NCI-H187 (cell line): ENCODE data around the gene GALNT17.
"Not testable (repeated sequence)": the region's sequence is repeated elsewhere in the genome, so short reads cannot be mapped to it uniquely, and the experiment has no call there.

Experiments used
- DNase-seq, 2 experiments: peaks; one replicate each; lab custom pipeline; 2025; lab: John Stamatoyannopoulos, UW

GALNT17 gene

DNA sequence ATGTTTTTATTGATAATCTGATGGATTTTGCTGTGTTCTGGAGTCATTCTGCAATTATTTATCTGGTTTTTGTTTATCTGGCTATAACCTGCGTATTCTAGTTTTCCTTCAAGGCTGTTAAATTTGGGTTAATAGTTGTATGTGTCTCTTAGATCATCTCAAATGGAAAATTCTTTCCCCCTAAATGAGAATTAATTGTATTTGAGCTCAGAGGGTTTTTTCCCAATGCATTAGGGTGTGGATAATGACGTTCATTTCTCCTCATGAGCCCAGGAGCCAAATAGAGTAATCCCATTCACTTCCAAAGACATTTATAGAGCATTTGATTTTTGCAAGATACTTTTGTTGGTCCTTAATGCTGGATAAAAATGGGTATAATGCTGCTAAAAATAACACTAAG, 564.6 kb downstream of the GALNT17 start:
- no peak for DNase-seq

- DNase-seq: no peak
These were observed 565.5 kb downstream of the GALNT17 start for GRCh38 chr7:71697400-71697799.

GRCh38 chr7:71705217-71705616, 573.3 kb downstream of the GALNT17 start:
- no peak for DNase-seq

- DNase-seq: no peak
These were observed 574.1 kb downstream of the GALNT17 start for GRCh38 chr7:71705901-71706596.

DNA sequence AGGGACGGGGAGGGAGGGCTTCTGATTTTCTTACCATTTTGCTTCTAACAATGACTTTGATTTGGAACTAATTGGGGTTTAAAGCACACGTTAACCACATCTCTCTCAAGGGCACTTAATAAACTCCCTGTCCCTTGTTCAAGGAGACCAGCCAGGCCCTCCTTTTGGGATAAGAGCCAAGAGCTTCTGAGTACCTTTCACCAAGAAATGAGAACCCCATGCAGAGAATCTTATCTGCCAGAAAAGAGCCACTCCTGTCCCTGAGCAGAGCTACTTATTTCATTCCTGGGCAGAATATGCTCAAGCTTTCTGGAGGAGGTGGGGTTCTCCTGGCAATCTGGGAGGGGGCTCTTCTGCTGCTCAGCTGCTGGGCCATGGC, 574.6 kb downstream of the GALNT17 start:
- no peak for DNase-seq

- DNase-seq: no peak
These were observed 575.1 kb downstream of the GALNT17 start for GRCh38 chr7:71707041-71707440.

GRCh38 chr7:71708710-71709109, 576.8 kb downstream of the GALNT17 start:
- DNase-seq: no peak

DNA sequence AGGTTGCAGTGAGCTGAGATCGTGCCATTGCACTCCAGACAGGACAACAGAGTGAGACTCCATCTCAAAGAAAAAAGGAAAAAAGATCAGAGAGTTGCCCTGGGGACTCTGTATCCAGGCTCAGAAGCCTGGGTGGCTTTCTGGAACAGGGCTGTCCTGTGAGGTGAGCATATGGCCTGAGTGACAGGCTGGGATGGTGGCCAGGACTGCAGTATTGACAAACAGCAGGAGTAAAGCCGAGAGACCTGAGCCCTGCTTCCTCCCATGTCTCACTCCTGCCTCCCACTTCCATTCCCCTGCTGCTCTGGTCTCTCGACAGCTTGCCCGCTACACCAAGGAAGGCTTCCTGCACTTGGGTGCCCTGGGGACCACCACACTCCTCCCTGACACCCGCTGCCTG, 578.5 kb downstream of the GALNT17 start:
- DNase-seq: no peak

DNA sequence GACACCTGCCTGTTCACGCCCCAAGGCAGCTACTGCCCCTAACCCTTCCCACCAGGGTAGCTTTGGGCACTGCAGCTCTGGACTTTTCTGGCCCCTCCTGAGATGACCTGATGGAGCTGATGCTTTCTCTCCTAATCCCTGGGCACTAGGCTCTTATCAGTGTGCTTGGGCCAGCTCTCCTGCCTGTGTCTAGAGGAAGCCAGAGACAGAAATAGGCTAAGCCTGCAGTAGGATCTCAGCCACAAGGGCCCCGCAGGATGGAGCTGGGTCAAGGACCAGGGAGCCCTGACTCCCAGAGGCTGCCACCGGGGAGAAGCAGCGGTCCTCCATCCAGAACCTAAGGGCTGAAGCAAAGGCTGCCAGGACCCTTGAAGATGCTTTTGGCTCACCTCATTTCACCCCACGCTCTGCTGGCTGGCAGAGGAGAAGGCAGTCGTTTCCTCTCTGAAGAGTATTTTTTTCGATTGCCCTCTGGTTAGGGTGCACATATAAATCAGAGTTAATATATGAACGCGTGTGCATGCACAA, 580.8 kb downstream of the GALNT17 start:
- DNase-seq: no peak

GRCh38 chr7:71716690-71717089, 584.7 kb downstream of the GALNT17 start:
- DNase-seq: no peak

DNA sequence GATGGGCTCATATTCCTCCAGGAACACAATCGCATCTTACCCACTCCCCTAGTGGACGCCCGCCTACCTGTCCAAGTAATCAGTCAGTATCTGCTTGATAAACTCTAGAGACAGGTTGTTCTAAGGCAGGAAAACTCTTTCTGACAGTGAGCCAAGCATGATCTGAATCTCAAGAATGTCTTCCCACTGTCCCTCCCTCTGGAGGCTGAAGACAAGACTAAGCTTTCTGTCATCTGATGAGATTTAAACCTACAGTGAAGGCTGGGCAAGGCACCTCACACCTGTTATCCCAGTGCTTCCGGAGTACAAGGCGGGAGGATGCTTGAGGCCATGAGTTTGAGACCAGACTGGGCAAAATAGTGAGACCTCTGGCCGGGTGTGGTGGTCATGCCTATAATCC, 586.6 kb downstream of the GALNT17 start:
- DNase-seq: no peak

- no peak for DNase-seq
These were observed 589.8 kb downstream of the GALNT17 start for GRCh38 chr7:71721742-71722141.

- DNase-seq: no peak
These were observed 591.9 kb downstream of the GALNT17 start for GRCh38 chr7:71723859-71724258.

- no peak for DNase-seq
These were observed 595.4 kb downstream of the GALNT17 start for GRCh38 chr7:71727347-71727746.

- no peak for DNase-seq
These were observed 599.8 kb downstream of the GALNT17 start for GRCh38 chr7:71731740-71732139.

DNA sequence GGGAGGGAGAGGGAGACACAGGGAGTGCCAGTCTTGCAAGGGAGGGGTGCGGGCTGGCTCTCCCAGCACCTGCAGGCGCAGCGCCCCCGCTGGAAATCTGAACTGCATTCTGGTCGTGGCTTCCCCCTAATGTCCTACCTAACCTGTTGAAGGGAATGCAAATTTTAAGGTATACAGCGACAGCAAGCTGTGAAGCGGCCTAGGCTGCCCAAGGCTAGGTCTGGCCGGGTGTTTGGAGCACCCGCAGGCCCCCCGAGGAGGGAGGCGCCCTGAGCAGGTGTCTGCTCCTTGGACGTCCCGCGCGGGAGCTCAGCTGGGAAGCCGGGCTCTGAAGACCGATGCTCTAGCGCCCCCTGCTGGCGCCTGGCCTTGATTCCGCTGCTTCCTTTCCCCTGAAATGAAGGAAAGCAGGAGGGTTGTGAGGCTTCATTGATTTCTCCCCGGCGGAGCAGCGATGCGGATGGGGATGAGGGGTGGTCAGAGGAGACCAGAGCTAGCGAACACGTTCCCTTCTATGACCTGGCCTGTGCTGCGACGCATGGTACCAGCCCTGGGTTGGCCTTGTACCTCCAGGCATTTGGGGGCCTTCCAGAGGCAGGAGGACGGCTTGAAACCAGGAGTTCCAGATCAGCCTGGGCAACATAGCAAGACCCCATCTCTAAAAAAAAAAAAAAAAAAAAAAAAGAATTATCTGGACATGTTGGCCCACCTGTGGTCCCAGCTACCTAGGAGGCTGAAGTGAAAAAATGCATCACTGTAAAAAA, 601.3 kb downstream of the GALNT17 start:
- DNase-seq: peak; percentile 46 to 57

- peak; percentile 13 to 60 for DNase-seq
These were observed 604.1 kb downstream of the GALNT17 start for GRCh38 chr7:71735961-71736556.

DNA sequence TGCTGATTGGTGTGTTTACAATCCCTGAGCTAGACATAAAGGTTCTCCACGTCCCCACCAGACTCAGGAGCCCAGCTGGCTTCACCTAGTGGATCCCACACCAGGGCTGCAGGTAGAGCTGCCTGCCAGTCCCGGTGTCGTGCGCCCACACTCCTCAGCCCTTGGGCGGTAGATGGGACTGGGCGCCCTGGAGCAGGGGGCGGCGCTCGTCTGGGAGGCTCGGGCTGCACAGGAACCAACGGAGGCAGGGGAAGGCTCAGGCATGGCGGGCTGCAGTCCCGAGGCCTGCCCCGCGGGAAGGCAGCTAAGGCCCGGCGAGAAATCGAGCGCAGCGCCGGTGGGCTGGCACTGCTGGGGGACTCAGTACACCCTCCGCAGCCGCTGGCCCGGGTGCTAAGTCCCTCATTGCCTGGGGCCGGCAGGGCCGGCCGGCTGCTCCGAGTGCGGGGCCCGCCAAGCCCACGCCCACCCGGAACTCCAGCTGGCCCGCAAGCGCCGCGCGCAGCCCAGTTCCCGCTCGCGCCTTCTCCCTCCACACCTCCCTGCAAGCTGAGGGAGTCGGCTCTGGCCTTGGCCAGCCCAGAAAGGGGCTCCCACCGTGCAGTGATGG, 606.1 kb downstream of the GALNT17 start:
- not testable (repeated sequence) for DNase-seq

- no peak for DNase-seq
These were observed 607.7 kb downstream of the GALNT17 start for GRCh38 chr7:71739520-71740173.

GRCh38 chr7:71740174-71740560, 608.2 kb downstream of the GALNT17 start:
- DNase-seq: no peak

- DNase-seq: no peak
These were observed 614.1 kb downstream of the GALNT17 start for GRCh38 chr7:71746006-71746405.

GRCh38 chr7:71750290-71750689, 618.3 kb downstream of the GALNT17 start:
- DNase-seq: no peak
